ENCODE results near the gene KRTAP10-2.

GRCh38 chr21:44578371-44579055 is 27.2 kb upstream of the KRTAP10-2 start:
- TF ChIP-seq, protein P1, sequence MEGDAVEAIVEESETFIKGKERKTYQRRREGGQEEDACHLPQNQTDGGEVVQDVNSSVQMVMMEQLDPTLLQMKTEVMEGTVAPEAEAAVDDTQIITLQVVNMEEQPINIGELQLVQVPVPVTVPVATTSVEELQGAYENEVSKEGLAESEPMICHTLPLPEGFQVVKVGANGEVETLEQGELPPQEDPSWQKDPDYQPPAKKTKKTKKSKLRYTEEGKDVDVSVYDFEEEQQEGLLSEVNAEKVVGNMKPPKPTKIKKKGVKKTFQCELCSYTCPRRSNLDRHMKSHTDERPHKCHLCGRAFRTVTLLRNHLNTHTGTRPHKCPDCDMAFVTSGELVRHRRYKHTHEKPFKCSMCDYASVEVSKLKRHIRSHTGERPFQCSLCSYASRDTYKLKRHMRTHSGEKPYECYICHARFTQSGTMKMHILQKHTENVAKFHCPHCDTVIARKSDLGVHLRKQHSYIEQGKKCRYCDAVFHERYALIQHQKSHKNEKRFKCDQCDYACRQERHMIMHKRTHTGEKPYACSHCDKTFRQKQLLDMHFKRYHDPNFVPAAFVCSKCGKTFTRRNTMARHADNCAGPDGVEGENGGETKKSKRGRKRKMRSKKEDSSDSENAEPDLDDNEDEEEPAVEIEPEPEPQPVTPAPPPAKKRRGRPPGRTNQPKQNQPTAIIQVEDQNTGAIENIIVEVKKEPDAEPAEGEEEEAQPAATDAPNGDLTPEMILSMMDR (conservative IDR thresholded peaks at IDR 0.05; ENCODE audit: low read depth in 2 of 2) = no peak
- no peak for TF ChIP-seq REST (IDR thresholded peaks at IDR 0.05; ENCODE audit: unreplicated experiment)
- TF ChIP-seq EZH2phosphoT487 (IDR thresholded peaks at IDR 0.05; ENCODE audit: unreplicated experiment) = no peak
- TF ChIP-seq EZH2 (IDR thresholded peaks at IDR 0.05; ENCODE audit: low read depth, unreplicated experiment) = no peak
- TF ChIP-seq POLR2AphosphoS5 (IDR thresholded peaks at IDR 0.05; ENCODE audit: low read depth) = no peak
- no peak for TF ChIP-seq JUNB (IDR thresholded peaks at IDR 0.05; ENCODE audit: unreplicated experiment)
- no peak for TF ChIP-seq CREB1 (CRISPR knock-in tag; IDR thresholded peaks at IDR 0.05; ENCODE audit: low read depth)
- no peak for TF ChIP-seq ETS1 (IDR thresholded peaks at IDR 0.05)
- no peak for TF ChIP-seq ZNF462 (CRISPR knock-in tag; IDR thresholded peaks at IDR 0.05)
- TF ChIP-seq NANOG (IDR thresholded peaks at IDR 0.05; ENCODE audit: borderline replicate concordance) = no peak

Measured in GM23338 (cell line).